GM18858 (cell line): Measurements from ENCODE around the gene HOXA6.

Source experiments
- ATAC-seq: cut with Tn5 transposase; IDR thresholded peaks from one replicate; pipeline ENCODE4 v1.9.1; 2021; ENCODE audit not compliant: unreplicated experiment

The HOXA6 gene

GRCh38 chr7:27141137-27141922 lies 6.2 kb downstream of the HOXA6 start:
- no peak for ATAC-seq

GRCh38 chr7:27140126-27140857 lies 7.3 kb downstream of the HOXA6 start:
- ATAC-seq = no peak

- no peak for ATAC-seq
Measured at GRCh38 chr7:27139334-27140125, 8.0 kb downstream of the HOXA6 start.

- no peak for ATAC-seq
Measured at GRCh38 chr7:27138985-27139333, 8.6 kb downstream of the HOXA6 start.

GRCh38 chr7:27138472-27138871 lies 9.1 kb downstream of the HOXA6 start:
- ATAC-seq = no peak

GRCh38 chr7:27137640-27138315 lies 9.8 kb downstream of the HOXA6 start:
- no peak for ATAC-seq

GRCh38 chr7:27134392-27134791 lies 13.2 kb downstream of the HOXA6 start:
- ATAC-seq = no peak

GRCh38 chr7:27133409-27134231 lies 14.0 kb downstream of the HOXA6 start:
- ATAC-seq = no peak

- no peak for ATAC-seq
Measured at GRCh38 chr7:27132978-27133377, 14.6 kb downstream of the HOXA6 start.

GRCh38 chr7:27132214-27132613 lies 15.4 kb downstream of the HOXA6 start:
- no peak for ATAC-seq

- no peak for ATAC-seq
Measured at GRCh38 chr7:27131390-27131819, 16.2 kb downstream of the HOXA6 start.

GRCh38 chr7:27130540-27131389 lies 16.8 kb downstream of the HOXA6 start, which contains the start of gene HOXA4:
Gene HOXA4, minus strand, starts transcription at chr7:27130757. Its CDS starts 24 bp downstream, at chr7:27130733.
- no peak for ATAC-seq

- no peak for ATAC-seq
Measured at GRCh38 chr7:27129729-27130539, 17.6 kb downstream of the HOXA6 start.

- ATAC-seq = no peak
Measured at GRCh38 chr7:27128776-27129728, 18.5 kb downstream of the HOXA6 start.

- no peak for ATAC-seq
Measured at GRCh38 chr7:27128034-27128433, 19.5 kb downstream of the HOXA6 start.

- ATAC-seq = no peak
Measured at GRCh38 chr7:27126596-27127327, 20.8 kb downstream of the HOXA6 start.

GRCh38 chr7:27125986-27126394 lies 21.6 kb downstream of the HOXA6 start:
- no peak for ATAC-seq
